Measurements from ENCODE around the gene CIDEC. TPM values are rescaled to one million over a fixed set of nuclear protein-coding genes. Genes with fewer than 3 reads are reported as not detected.

Gene CIDEC
- total RNA-seq, 1 donor from 2014 or later: not detected

GRCh38 chr3:9820543-9820942, 59.5 kb downstream of the CIDEC start:
- TF ChIP-seq, protein P1, sequence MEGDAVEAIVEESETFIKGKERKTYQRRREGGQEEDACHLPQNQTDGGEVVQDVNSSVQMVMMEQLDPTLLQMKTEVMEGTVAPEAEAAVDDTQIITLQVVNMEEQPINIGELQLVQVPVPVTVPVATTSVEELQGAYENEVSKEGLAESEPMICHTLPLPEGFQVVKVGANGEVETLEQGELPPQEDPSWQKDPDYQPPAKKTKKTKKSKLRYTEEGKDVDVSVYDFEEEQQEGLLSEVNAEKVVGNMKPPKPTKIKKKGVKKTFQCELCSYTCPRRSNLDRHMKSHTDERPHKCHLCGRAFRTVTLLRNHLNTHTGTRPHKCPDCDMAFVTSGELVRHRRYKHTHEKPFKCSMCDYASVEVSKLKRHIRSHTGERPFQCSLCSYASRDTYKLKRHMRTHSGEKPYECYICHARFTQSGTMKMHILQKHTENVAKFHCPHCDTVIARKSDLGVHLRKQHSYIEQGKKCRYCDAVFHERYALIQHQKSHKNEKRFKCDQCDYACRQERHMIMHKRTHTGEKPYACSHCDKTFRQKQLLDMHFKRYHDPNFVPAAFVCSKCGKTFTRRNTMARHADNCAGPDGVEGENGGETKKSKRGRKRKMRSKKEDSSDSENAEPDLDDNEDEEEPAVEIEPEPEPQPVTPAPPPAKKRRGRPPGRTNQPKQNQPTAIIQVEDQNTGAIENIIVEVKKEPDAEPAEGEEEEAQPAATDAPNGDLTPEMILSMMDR (IDR thresholded peaks at IDR 0.05): no peak
- no peak for DNase-seq (ENCODE audit: extremely low spot score, unreplicated experiment)
- Mint-ChIP-seq H3K4me3 (ENCODE audit: unreplicated experiment) (no peak overlapping the region), H3K27me3 (ENCODE audit: unreplicated experiment) (no peaks in the 10 kb centered on the region), H3K9me3 (ENCODE audit: unreplicated experiment) (no peaks in the 10 kb centered on the region), H3K27ac (ENCODE audit: unreplicated experiment) (no peak overlapping the region), H3K4me1 (ENCODE audit: unreplicated experiment) (no peaks in the 10 kb centered on the region), H3K36me3 (ENCODE audit: unreplicated experiment) (peaks cover 3% of the 10 kb centered on the region)

- Mint-ChIP-seq H3K9me3 (ENCODE audit: unreplicated experiment) (no peaks in the 10 kb centered on the region), H3K36me3 (ENCODE audit: unreplicated experiment) (peaks cover 3% of the 10 kb centered on the region)
- TF ChIP-seq, protein P1 (IDR thresholded peaks at IDR 0.05): no peak
Measured at GRCh38 chr3:9818666-9819335, 61.3 kb downstream of the CIDEC start.

DNA sequence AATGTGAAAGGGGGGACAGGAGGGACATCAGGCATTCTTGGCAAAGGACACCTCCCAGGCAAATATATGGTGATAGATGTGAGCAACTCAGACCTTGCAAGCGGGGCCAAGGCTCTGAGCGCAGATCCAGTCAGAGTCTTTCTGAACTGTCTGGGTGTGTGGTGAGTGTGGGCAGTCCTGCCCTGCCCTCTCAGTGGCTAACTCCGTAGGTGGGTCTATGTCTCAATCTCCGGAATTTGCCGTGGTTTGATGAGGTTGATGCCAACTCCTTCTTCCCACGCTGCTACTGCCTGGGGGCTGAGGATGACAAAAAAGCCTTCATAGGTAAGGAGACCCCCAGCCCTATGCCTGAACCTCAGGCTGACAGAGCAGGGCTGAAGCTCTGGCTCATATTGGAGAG, 62.6 kb downstream of the CIDEC start:
- DNase-seq (ENCODE audit: extremely low spot score, unreplicated experiment): no peak
- peaks cover 8% of the 10 kb centered on the region for H3K36me3 Mint-ChIP-seq (ENCODE audit: unreplicated experiment)
- no peaks in the 10 kb centered on the region for H3K4me1 Mint-ChIP-seq (ENCODE audit: unreplicated experiment)
- TF ChIP-seq, protein P1 (IDR thresholded peaks at IDR 0.05): no peak
- H3K9me3 Mint-ChIP-seq (ENCODE audit: unreplicated experiment): no peaks in the 10 kb centered on the region
- no peaks in the 10 kb centered on the region for H3K27me3 Mint-ChIP-seq (ENCODE audit: unreplicated experiment)
- H3K4me3 Mint-ChIP-seq (ENCODE audit: unreplicated experiment): no peak overlapping the region
- H3K27ac Mint-ChIP-seq (ENCODE audit: unreplicated experiment): no peak overlapping the region

More at GRCh38 chr3:9818666-9819335, 61.3 kb downstream of the CIDEC start:
- Mint-ChIP-seq H3K27me3 (ENCODE audit: unreplicated experiment) (no peaks in the 10 kb centered on the region), H3K4me3 (ENCODE audit: unreplicated experiment) (no peak overlapping the region), H3K27ac (ENCODE audit: unreplicated experiment) (no peak overlapping the region), H3K4me1 (ENCODE audit: unreplicated experiment) (no peaks in the 10 kb centered on the region)
- no peak for DNase-seq (ENCODE audit: extremely low spot score, unreplicated experiment)

Other genes with a start within 250 kb of the CIDEC start
- gene MTMR14, start 230.7 kb downstream of the CIDEC start, total RNA-seq: 40.1 and 42.7 TPM in 2 replicates
- 0.26 TPM in 1 of 2 replicates, not detected in the other for gene CPNE9, start 176.4 kb downstream of the CIDEC start, total RNA-seq
- 18.3 and 23.0 TPM in 2 replicates for gene BRPF1, start 148.5 kb downstream of the CIDEC start, total RNA-seq
- 34.8 and 37.9 TPM in 2 replicates for gene OGG1, start 130.3 kb downstream of the CIDEC start, total RNA-seq
- 8.8 and 10.7 TPM in 2 replicates for gene CAMK1, start 110.3 kb downstream of the CIDEC start, total RNA-seq
- 63.4 and 66.0 TPM in 2 replicates for gene TADA3, start 87.8 kb downstream of the CIDEC start, total RNA-seq
- 140 and 142 TPM in 2 replicates for gene ARPC4, start 87.2 kb downstream of the CIDEC start, total RNA-seq
- gene TTLL3, start 70.0 kb downstream of the CIDEC start, total RNA-seq: 53.6 and 54.8 TPM in 2 replicates
- gene RPUSD3, start 36.2 kb downstream of the CIDEC start, total RNA-seq: 35.9 and 36.1 TPM in 2 replicates
- gene JAGN1, start 10.4 kb upstream of the CIDEC start, total RNA-seq: 28.5 and 31.5 TPM in 2 replicates
- 0.89 and 1.4 TPM in 2 replicates for gene IL17RE, start 22.6 kb upstream of the CIDEC start, total RNA-seq
- 36.5 and 36.6 TPM in 2 replicates for gene IL17RC, start 36.8 kb upstream of the CIDEC start, total RNA-seq
- gene CRELD1, start 53.6 kb upstream of the CIDEC start, total RNA-seq: 24.8 and 25.3 TPM in 2 replicates
- gene PRRT3, start 72.2 kb upstream of the CIDEC start, total RNA-seq: 6.6 and 7.9 TPM in 2 replicates
- gene EMC3, start 106.6 kb upstream of the CIDEC start, total RNA-seq: 67.1 and 67.7 TPM in 2 replicates
- 6.5 and 8.0 TPM in 2 replicates for gene FANCD2, start 146.2 kb upstream of the CIDEC start, total RNA-seq
- not detected in 2 replicates for gene FANCD2OS, start 228.0 kb upstream of the CIDEC start, total RNA-seq
- gene BRK1, start 235.4 kb upstream of the CIDEC start, total RNA-seq: 140 and 144 TPM in 2 replicates

Measured in osteocyte (in vitro differentiated cells).